IgD-negative memory B cell (primary cell): ENCODE results near the gene QPRT. TPM values are rescaled to one million over a fixed set of nuclear protein-coding genes. Genes with fewer than 3 reads are reported as not detected.
"Not testable (repeated sequence)": the region's sequence is repeated elsewhere in the genome, so short reads cannot be mapped to it uniquely, and the experiment has no call there.

Experiments
- H3K27ac Mint-ChIP-seq, 3 donors: one replicate each; pipeline ENCODE4 v1.8.0; 2020 to 2022; ENCODE audit warnings: mild to moderate bottlenecking in 3 of 3, mixed read lengths in 3 of 3, moderate library complexity in 1 of 3
- H3K27me3 Mint-ChIP-seq: one replicate; pipeline ENCODE4 v1.8.0; 2021; ENCODE audit warnings: mixed read lengths
- H3K36me3 Mint-ChIP-seq: one replicate; pipeline ENCODE4 v1.8.0; 2020; ENCODE audit warnings: mild to moderate bottlenecking, mixed read lengths
- H3K4me1 Mint-ChIP-seq, 3 donors: one replicate each; pipeline ENCODE4 v1.8.0; 2020 to 2022; ENCODE audit warnings: mixed read lengths in 3 of 3, mild to moderate bottlenecking in 1 of 3
- H3K4me3 Mint-ChIP-seq, 4 donors: one replicate each; pipeline ENCODE4 v1.8.0; 2020 to 2022; ENCODE audit warnings: mild to moderate bottlenecking in 4 of 4, mixed read lengths in 4 of 4, moderate library complexity in 3 of 4
- H3K9me3 Mint-ChIP-seq, 3 donors: one replicate each; pipeline ENCODE4 v1.8.0; 2020 to 2021; ENCODE audit warnings: mixed read lengths in 3 of 3, mild to moderate bottlenecking in 1 of 3
- polyA plus RNA-seq: library from polyadenylated mRNA; unstranded; fragments of 300-500 nt; fragmentation: Illumina TruSeq; gene quantifications from one replicate; pipeline ENCODE4 v1.2.3, GENCODE V29; 2021

The QPRT gene
- polyA plus RNA-seq, 1 donor from 2014 or later: not detected

DNA sequence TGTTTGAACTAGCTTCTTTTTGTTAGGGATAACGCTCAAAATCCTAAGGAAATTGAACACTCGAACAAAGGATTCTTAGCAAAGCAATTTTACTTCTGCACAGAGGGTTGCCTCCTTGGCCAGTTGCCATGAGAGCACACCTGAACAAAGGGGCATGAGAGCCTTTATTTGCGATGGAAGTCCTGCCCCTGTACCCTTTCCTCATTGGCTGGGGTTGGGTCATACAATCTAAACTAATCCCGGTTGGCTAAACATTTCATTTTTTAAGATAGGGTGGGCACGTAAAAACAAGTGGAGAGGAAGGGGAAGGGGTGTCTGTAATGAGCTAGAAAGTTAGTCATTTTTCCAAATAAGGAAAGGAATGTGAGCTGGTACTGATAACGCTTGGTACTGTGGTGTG is 30.7 kb downstream of the QPRT start:
- Mint-ChIP-seq H3K4me1 (peaks cover 3 to 20% (median 13%) of the 10 kb centered on the region in 3 donors), H3K27ac (peak overlapping the region in 1 of 3 donors; percentile 17)
- not testable (repeated sequence) for H3K27me3 Mint-ChIP-seq, H3K36me3 Mint-ChIP-seq, H3K9me3 Mint-ChIP-seq, H3K4me3 Mint-ChIP-seq

GRCh38 chr16:29710227-29711219 is 31.5 kb downstream of the QPRT start:
- Mint-ChIP-seq H3K4me3 (peak overlapping the region in 3 of 4 donors; percentile 3 to 51 (median 12)), H3K9me3 (no peaks in the 10 kb centered on the region), H3K4me1 (peaks cover 3 to 20% (median 13%) of the 10 kb centered on the region in 3 donors), H3K27ac (peak overlapping the region in 2 of 3 donors; percentile 3 to 18), H3K27me3 (peaks cover 5% of the 10 kb centered on the region), H3K36me3 (no peaks in the 10 kb centered on the region)

GRCh38 chr16:29712809-29713208 is 33.8 kb downstream of the QPRT start:
- H3K4me1 Mint-ChIP-seq: peaks cover 3 to 15% (median 13%) of the 10 kb centered on the region in 3 donors
- H3K4me3 Mint-ChIP-seq: no peak overlapping the region
- H3K36me3 Mint-ChIP-seq: no peaks in the 10 kb centered on the region
- no peaks in the 10 kb centered on the region for H3K9me3 Mint-ChIP-seq
- no peak overlapping the region for H3K27ac Mint-ChIP-seq
- H3K27me3 Mint-ChIP-seq: peaks cover 6% of the 10 kb centered on the region

DNA sequence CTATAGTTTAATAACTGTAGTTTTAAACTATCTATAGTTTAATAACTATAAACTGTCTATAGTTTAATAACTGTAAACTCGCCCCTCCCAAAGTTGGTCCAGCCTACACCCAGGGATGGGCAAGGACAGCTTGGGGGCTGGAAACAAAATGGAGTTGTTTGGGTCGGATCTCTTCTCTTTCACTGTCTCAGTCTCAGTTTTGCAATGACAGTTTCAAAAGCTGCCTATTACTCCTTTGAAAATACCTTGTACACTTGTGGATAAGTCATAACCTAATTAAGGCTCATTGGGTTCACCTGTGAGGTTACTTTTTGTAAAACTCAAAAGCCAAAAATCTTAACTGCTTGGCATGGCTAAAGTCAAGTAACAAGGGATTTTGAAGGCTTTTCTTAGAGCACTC is 35.4 kb downstream of the QPRT start:
- Mint-ChIP-seq H3K27ac (no peak overlapping the region), H3K4me3 (no peak overlapping the region), H3K27me3 (peaks cover 2% of the 10 kb centered on the region), H3K36me3 (no peaks in the 10 kb centered on the region), H3K9me3 (no peaks in the 10 kb centered on the region), H3K4me1 (peaks cover 6 to 13% (median 8%) of the 10 kb centered on the region in 3 donors)

DNA sequence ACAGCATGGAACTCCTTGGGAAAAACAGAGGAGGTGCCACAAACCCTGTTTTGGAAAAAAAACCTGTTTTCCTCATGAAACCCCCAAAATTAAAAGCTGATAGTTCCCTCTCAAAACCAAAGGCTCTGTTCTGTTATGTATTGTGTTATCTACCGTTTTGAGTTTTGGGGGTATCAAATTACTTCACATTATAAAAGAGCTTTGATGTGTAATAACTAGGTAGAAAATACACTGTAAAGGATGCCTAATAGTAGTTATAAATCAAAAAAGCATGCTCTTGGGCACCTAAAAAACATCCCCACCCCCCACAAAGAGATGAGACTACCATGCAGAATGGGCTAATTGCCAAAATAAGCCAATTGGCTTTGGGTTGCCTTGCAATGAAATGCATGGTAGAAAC is 36.0 kb downstream of the QPRT start:
- peaks cover 2% of the 10 kb centered on the region for H3K27me3 Mint-ChIP-seq
- H3K9me3 Mint-ChIP-seq: no peaks in the 10 kb centered on the region
- no peak overlapping the region for H3K27ac Mint-ChIP-seq
- H3K36me3 Mint-ChIP-seq: no peaks in the 10 kb centered on the region
- H3K4me1 Mint-ChIP-seq: peaks cover 6 to 13% (median 8%) of the 10 kb centered on the region in 3 donors
- no peak overlapping the region for H3K4me3 Mint-ChIP-seq

- peaks cover 2 to 10% (median 8%) of the 10 kb centered on the region in 3 donors for H3K4me1 Mint-ChIP-seq
- no peak overlapping the region for H3K4me3 Mint-ChIP-seq
- H3K9me3 Mint-ChIP-seq: no peaks in the 10 kb centered on the region
- H3K36me3 Mint-ChIP-seq: no peaks in the 10 kb centered on the region
- no peak overlapping the region for H3K27ac Mint-ChIP-seq
- H3K27me3 Mint-ChIP-seq: peaks cover 2% of the 10 kb centered on the region
Observed at GRCh38 chr16:29717113-29717512, 38.1 kb downstream of the QPRT start.

- no peak overlapping the region for H3K27ac Mint-ChIP-seq
- H3K36me3 Mint-ChIP-seq: no peaks in the 10 kb centered on the region
- H3K9me3 Mint-ChIP-seq: no peaks in the 10 kb centered on the region
- no peak overlapping the region for H3K4me3 Mint-ChIP-seq
- peaks cover 6 to 10% (median 8%) of the 10 kb centered on the region in 3 donors for H3K4me1 Mint-ChIP-seq
- peaks cover 2% of the 10 kb centered on the region for H3K27me3 Mint-ChIP-seq
Observed at GRCh38 chr16:29719063-29719462, 40.1 kb downstream of the QPRT start.

GRCh38 chr16:29720703-29721102 is 41.7 kb downstream of the QPRT start:
- H3K27me3 Mint-ChIP-seq: peaks cover 2% of the 10 kb centered on the region
- no peak overlapping the region for H3K4me3 Mint-ChIP-seq
- no peaks in the 10 kb centered on the region for H3K36me3 Mint-ChIP-seq
- H3K9me3 Mint-ChIP-seq: no peaks in the 10 kb centered on the region
- H3K4me1 Mint-ChIP-seq: peaks cover 6 to 10% (median 8%) of the 10 kb centered on the region in 3 donors
- no peak overlapping the region for H3K27ac Mint-ChIP-seq

DNA sequence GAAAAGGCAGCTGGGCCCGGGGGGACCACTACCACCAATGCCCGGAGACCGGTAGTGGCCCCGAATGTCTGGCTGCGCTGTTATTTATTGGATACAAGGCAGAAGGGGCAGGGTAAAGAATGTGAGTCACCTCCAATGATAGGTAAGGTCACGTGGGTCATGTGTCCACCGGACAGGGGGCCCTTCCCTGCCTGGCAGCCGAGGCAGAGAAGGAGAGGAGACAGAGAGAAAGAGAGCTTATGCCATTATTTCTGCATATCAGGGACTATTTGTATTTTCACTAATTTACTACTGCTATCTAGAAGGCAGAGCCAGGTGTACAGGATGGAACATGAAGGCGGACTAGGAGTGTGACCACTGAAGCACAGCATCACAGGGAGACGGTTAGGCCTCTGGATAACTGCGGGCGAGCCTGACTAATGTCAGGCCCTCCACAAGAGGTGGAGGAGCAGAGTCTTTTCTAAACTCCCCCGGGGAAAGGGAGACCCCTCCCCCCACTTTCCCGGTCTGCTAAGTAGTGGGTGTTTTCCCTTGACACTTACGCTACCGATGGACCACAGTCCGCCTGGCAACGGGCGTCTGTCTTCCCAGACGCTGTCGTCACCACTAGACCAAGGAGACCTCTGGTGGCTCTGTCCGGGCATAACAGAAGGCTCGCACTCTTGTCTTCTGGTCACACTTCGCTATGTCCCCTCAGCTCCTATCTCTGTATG is 42.3 kb downstream of the QPRT start:
- H3K27me3 Mint-ChIP-seq, H3K36me3 Mint-ChIP-seq, H3K4me1 Mint-ChIP-seq, H3K9me3 Mint-ChIP-seq: not testable (repeated sequence)
- Mint-ChIP-seq H3K4me3 (peak overlapping the region in 3 of 4 donors; percentile 19 to 81 (median 38)), H3K27ac (peak overlapping the region in 2 of 3 donors; percentile 9 to 46)

GRCh38 chr16:29726845-29727377 is 47.9 kb downstream of the QPRT start:
- peaks cover 2% of the 10 kb centered on the region for H3K36me3 Mint-ChIP-seq
- H3K4me1 Mint-ChIP-seq: peaks cover 16 to 17% (median 16%) of the 10 kb centered on the region in 3 donors
- H3K27ac Mint-ChIP-seq: no peak overlapping the region
- H3K27me3 Mint-ChIP-seq: no peaks in the 10 kb centered on the region
- H3K4me3 Mint-ChIP-seq: no peak overlapping the region
- H3K9me3 Mint-ChIP-seq: no peaks in the 10 kb centered on the region

DNA sequence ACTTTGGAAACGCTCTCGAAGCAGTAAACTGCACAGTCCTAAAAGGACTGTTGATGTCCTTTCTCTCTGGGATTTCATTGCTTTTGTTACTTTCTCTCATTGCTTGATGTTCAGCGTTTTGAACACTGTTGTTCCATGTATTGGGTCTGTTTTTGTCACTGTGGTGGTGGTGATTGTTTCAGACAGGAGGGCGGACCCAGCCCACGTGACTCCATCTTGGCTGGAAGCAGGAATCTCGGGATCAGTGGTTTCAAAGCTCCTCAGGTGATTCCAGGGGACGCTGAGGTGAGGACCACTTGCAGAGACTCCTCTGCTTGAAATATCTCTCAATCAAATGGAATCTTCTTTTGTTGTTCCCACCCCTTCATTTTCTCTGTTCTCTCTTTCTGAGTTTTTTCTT is 48.5 kb downstream of the QPRT start:
- peaks cover 0 to 2% (median 0%) of the 10 kb centered on the region in 3 donors for H3K9me3 Mint-ChIP-seq
- H3K27me3 Mint-ChIP-seq: no peaks in the 10 kb centered on the region
- no peak overlapping the region for H3K4me3 Mint-ChIP-seq
- peaks cover 2% of the 10 kb centered on the region for H3K36me3 Mint-ChIP-seq
- no peak overlapping the region for H3K27ac Mint-ChIP-seq
- H3K4me1 Mint-ChIP-seq: peaks cover 16 to 19% (median 18%) of the 10 kb centered on the region in 3 donors

GRCh38 chr16:29729116-29729521 is 50.1 kb downstream of the QPRT start:
- Mint-ChIP-seq H3K9me3 (peaks cover 0 to 2% (median 1%) of the 10 kb centered on the region in 3 donors), H3K27me3 (no peaks in the 10 kb centered on the region), H3K4me1 (peaks cover 15 to 19% (median 16%) of the 10 kb centered on the region in 3 donors), H3K4me3 (no peak overlapping the region), H3K36me3 (peaks cover 2% of the 10 kb centered on the region), H3K27ac (peak overlapping the region in 1 of 3 donors; percentile 85)

DNA sequence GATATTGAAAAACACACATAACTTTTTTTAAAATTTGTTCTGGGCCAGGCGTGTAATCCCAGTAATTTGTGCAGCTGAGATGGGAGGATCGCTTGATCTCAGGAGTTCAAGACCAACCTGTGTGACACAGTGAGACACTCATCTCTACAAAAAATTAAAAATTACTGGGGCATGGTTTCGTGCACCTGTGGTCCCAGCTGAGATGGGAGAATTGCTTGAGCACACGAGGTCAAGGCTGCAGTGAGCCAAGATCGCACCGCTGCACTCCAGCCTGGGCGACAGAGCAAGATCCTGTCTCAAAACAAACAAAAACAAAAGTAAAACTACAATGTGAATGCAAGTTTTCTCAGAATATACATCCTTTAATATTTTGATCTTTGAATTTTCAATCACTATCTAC is 51.7 kb downstream of the QPRT start:
- peak overlapping the region; percentile 70 to 93 (median 86) for H3K4me3 Mint-ChIP-seq
- peaks cover 2% of the 10 kb centered on the region for H3K36me3 Mint-ChIP-seq
- peak overlapping the region; percentile 3 to 95 (median 80) for H3K27ac Mint-ChIP-seq
- no peaks in the 10 kb centered on the region for H3K27me3 Mint-ChIP-seq
- H3K9me3 Mint-ChIP-seq: peaks cover 0 to 2% (median 1%) of the 10 kb centered on the region in 3 donors
- peaks cover 17 to 22% (median 21%) of the 10 kb centered on the region in 3 donors for H3K4me1 Mint-ChIP-seq

DNA sequence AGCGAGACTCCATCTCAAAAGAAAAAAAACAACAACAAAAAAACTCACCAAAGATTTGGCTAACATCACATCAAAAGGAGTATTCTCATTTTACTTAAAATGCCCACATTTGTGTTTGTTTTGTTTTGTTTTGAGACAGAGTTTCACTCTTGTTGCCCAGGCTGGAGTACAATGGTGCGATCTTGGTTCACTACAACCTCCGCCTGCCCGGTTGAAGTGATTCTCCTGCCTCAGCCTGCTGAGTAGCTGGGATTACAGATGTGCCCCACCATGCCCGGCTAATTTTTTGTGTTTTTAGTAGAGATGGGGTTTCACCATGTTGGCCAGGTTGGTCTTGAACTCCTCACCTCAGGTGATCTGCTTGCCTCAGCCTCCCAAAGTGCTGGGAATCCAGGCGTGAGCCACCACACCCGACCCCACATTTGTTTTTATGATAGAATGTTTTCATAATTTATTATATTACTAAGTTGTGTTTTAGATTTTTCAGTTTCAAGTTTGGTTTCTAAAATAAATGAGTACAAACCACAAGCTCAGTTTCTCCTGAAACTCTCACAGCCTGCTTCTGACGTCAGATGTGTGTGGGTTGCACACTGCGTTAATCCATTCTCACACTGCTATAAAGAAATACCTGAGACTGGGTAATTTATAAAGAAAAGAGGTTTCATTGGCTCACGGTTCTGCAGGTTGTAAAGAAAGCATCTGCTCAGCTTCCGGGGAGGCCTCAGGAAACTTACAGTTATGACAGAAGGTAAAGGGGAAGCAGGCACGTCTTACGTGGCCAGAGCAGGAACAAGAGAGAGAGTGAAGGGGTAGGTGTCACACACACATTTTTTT is 53.0 kb downstream of the QPRT start:
- H3K9me3 Mint-ChIP-seq, H3K36me3 Mint-ChIP-seq, H3K27me3 Mint-ChIP-seq: not testable (repeated sequence)
- Mint-ChIP-seq H3K4me1 (peaks cover 21 to 30% (median 27%) of the 10 kb centered on the region in 3 donors), H3K4me3 (peak overlapping the region; percentile 34 to 93 (median 86)), H3K27ac (peak overlapping the region in 2 of 3 donors; percentile 81 to 95)
